GM20000 (cell line): ENCODE measurements around the gene SYT12.

Experiments used
- DNase-seq: peaks from one replicate; pipeline ENCODE4 v3.0.0; 2012; ENCODE audit warnings: low spot score
- TF ChIP-seq, protein P1 (sequence below): IDR thresholded peaks from 2 replicates; pipeline ENCODE4 v1.5.1; 2012; ENCODE audit warnings: mild to moderate bottlenecking, control low read depth; ENCODE audit errors: extremely low read depth, missing control alignments

Gene SYT12

DNA sequence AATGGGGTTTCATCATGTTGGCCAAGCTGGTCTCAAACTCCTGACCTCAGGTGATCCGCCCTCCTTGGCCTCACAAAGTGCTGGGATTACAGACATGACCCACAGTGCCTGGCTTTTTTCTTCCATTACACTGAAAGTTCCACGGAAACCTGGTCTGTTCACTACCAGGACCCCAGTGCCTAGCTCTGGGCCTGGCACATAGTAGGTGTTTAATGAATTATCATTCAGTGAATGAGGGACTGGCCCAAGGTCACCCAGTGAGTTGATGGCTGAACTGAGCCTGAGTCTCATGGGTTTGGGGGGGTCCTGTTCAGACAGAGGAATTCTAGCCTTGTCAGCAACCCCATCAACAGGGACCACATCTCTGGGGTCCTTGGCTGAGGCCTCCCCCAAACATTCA is 44.7 kb upstream of the SYT12 start:
- DNase-seq, result no peak
- TF ChIP-seq, protein P1, sequence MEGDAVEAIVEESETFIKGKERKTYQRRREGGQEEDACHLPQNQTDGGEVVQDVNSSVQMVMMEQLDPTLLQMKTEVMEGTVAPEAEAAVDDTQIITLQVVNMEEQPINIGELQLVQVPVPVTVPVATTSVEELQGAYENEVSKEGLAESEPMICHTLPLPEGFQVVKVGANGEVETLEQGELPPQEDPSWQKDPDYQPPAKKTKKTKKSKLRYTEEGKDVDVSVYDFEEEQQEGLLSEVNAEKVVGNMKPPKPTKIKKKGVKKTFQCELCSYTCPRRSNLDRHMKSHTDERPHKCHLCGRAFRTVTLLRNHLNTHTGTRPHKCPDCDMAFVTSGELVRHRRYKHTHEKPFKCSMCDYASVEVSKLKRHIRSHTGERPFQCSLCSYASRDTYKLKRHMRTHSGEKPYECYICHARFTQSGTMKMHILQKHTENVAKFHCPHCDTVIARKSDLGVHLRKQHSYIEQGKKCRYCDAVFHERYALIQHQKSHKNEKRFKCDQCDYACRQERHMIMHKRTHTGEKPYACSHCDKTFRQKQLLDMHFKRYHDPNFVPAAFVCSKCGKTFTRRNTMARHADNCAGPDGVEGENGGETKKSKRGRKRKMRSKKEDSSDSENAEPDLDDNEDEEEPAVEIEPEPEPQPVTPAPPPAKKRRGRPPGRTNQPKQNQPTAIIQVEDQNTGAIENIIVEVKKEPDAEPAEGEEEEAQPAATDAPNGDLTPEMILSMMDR, result no peak

- TF ChIP-seq, protein P1, result no peak
- no peak for DNase-seq
Observed at GRCh38 chr11:66978717-66979116, 44.2 kb upstream of the SYT12 start.

DNA sequence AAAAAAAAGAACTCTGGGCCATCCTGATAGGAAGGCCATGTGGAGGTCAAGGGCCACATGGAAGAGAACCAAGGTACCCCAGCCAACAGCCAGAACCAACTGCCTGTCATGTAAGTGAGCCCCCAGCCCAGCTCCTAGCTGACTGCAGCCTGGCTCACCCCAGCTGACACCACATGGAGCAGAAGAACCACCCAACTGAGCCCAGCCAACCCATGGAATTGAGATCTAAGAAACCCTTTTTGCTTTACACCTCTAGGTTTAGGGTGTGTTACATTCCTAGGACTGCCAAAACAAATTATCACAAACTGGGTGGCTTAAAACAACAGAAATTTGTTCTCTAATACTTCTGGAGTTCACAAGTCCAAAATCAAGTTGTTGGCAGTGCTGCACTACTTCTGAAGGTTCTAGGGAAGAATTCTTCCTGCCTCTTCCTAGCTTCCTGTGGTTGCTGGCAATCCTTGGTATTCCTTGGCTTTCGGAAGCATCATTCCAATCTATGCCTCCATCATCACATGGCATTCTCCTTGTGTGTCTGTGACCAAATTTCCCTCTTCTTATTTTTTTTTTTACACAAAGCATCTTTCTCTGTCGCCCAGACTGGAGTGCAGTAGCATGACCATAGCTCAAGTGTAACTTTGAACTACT is 43.5 kb upstream of the SYT12 start:
- no peak for DNase-seq
- TF ChIP-seq, protein P1, result no peak

DNA sequence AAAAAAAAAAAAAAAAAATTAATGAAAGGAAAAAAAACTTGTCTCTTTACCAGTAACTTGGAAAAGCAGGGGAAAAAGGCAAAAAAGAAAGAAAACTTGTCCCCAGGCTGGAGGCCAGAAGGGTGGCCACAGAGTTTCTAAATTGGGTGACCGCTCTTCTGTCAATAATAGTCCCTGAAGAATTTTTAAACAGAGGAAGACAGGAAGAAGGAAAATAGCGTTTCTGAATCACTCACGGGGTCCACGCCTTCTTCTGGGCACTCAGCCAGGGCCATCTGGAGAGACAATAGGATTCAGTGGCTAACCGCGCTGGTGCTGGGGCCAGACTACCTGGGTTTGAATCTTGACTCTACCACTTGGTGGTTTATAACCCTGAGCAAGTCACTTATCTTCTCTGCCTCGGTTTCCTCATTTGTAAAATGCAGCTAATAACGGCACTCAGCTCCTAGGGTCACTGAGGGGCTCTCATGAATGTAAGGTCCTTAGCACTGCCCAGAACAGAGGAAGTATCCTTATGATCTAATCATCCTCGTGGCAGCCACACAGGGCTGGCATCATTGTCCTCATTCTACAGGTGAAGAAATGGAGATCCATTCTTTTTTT is 40.9 kb upstream of the SYT12 start:
- TF ChIP-seq, protein P1, result no peak
- no peak for DNase-seq

GRCh38 chr11:66983275-66983924 is 39.5 kb upstream of the SYT12 start:
- TF ChIP-seq, protein P1, result no peak
- no peak for DNase-seq

GRCh38 chr11:66985508-66986177 is 37.3 kb upstream of the SYT12 start:
- TF ChIP-seq, protein P1, result no peak
- no peak for DNase-seq

GRCh38 chr11:66986178-66986545 is 36.8 kb upstream of the SYT12 start:
- DNase-seq, result no peak
- TF ChIP-seq, protein P1, result no peak
